ENCODE results near the gene SCTR.
A peak's percentile ranks its signal among the peaks of the same experiment; 100 is the strongest.
"Not testable (repeated sequence)": the region's sequence is repeated elsewhere in the genome, so short reads cannot be mapped to it uniquely, and the experiment has no call there.

SCTR gene

GRCh38 chr2:119426801-119427395 is 97.4 kb downstream of the SCTR start:
- FAIRE-seq = no peak

GRCh38 chr2:119426396-119426675 is 97.9 kb downstream of the SCTR start:
- no peak for FAIRE-seq

DNA sequence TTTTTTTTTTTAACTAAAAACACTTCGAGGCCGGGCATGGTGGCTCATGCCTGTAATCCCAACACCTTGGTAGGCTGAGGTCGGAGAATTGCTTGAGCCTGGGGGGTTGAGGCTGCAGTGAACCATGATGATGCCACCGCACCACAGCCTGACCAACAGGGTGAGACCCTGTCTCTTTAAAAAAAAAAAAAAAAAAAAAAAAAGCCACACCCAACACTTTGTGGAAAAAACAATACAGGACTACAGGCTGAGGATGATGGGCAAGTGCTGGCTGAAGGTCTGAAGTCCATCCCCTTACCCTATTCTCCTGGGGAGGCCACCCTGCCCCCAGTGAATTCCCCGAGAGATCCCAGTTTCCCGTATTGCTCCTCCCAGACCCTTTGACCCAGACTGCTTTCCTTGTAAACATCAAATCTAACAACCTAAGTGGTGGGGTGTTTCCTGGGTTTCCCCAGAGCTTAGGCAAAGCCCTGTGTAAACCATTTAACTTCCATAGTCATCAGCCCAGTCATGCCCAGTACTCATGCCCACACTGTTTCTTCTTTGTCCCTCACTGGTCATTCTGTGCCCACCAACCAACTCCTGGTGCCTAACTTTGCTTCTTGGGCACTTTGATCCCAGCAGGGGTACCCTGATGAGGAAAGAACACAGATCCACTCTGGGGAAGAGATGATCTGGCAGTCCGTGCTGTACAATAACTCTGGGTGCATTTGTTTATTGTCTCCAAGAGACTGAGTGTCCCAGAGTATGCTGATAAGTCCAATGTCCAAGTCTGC is 98.5 kb downstream of the SCTR start:
- FAIRE-seq = no peak

DNA sequence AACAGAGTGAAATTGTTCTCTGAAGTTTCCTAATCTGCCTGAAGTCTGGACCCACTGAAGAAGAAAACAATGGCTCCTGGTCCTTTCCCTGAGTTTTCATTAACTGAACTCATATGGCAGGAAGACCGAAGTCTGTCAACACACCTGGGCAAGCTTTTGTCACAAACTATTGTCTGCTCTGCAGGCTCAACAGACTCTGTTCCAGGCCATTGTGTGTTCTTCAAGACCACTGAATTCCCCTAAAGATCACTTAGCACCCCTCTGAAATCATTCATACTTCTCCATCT is 99.2 kb downstream of the SCTR start:
- no peak for FAIRE-seq

DNA sequence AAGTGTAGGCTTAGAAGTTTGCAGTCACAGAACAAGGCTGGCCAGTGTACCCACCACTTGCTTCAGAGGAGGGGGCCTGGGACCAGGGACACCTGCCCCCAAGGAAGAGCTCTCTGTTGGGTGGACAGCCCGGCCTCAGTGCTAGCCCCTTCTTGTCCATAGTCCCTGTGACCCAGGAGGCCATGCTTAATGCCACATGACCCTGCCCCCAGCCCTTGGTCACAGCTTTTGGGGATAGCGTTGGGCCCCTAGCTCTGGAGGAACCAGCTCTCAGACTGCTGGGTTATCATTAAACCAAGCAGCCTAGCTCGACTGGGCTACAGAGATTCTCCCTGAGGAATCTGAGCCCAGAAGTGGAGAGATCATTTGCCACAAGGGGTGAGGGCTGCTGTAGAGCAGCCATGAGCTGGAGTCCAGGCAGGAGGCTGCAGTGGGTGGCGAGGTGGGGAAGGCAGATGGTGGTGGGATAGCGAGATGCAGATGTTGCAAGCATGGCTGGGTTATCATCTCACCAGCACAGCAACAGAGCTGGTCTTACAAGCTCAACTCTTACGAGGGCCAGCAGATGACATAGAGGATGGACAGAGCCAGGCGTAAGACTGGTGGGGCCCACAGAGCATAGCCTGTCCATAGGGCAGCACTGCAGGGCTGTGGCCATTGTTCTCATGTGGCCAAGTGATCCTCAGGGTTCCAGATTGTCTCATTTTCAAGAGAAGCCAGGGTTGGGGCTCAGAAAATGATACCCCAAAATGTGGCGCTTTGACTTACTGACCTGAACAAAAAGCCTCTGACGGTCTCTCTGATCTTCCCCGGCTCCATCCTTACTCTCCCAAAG is 99.8 kb downstream of the SCTR start:
- no peak for FAIRE-seq

- no peak for FAIRE-seq
Measured at GRCh38 chr2:119423811-119424210, 100.5 kb downstream of the SCTR start.

DNA sequence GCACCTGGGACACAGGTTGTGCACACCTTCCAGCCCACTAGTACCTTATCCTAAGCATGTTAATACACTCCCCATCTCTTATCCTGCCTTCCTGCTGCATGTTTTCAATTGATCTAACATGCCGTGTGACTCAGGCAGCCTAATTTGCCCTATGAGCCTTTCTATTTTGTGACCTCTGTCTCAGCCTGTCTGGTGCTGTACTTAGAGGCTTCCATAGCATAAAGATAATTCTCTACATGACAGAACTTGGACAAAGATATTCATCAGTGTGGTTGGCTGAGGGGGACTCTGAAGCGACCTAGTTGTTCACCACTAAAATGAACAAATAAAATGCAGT is 101.2 kb downstream of the SCTR start:
- FAIRE-seq = no peak

DNA sequence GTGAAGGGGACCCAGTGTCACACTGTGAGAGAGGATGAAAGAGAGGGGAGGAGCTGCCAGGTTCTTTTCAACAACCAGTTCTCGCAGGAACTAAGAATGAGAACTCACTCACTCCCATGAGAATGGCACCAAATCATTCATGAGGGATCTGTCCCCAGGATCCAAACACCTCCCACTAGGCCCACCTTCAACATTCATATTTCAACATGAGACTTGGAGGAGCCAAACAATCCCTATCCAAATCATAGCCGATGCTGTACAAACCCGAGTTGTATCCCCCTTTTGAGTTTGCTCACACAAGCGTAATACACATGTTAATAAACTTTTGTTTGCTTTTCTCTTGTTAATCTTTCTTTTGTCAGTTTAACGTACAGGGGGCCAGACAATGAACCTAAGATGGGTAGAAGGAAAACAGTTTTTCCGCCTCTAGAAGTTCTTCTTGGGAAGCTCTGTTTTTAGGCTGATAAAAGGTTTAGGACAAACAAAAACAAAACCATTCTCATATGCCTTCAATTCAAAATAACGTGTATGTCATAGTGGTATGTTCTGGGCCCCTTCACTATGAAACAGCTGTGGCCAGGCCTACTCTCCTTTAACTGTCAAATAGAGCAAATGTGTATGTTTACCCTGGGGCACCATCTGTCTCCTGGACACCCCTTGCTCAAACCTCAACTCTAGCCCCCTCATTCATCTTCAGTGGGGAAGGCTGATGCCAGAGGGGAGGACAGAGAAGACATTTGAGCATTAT is 101.7 kb downstream of the SCTR start:
- no peak for FAIRE-seq

GRCh38 chr2:119421741-119422140 is 102.5 kb downstream of the SCTR start:
- FAIRE-seq = no peak

- FAIRE-seq = no peak
Measured at GRCh38 chr2:119421304-119421703, 103.0 kb downstream of the SCTR start.

DNA sequence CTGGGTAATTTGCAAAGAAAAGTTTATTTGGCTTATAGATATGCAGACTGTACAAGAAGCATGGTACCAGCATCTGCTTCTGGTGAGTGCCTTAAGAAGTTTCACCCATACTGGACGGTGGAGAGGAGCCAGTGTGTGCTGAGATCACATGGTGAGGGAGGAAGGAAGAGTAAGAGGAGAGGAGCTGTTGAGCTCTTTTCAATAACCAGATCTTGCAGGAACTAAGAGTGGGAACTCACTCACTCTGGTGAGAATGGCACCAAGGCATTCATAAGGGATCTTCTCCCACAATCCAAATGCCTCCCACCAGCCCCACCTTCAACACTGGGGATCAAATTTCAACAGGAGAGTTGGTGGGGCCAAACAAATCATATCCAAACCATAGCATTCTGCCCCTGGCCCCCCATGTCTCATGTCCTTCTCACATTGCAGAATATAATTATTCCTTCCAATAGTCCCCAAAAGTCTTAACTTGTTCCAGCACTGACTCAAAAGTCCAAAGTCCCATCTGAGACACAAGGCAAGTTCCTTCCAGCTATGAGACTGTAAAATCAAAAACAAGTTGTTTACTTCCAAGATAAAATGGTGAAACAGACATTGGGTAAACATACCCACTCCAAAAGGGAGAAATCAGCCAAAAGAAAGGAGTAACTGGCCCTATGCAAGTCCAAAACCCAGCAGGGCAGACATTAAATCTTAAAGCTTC is 104.3 kb downstream of the SCTR start:
- no peak for FAIRE-seq

DNA sequence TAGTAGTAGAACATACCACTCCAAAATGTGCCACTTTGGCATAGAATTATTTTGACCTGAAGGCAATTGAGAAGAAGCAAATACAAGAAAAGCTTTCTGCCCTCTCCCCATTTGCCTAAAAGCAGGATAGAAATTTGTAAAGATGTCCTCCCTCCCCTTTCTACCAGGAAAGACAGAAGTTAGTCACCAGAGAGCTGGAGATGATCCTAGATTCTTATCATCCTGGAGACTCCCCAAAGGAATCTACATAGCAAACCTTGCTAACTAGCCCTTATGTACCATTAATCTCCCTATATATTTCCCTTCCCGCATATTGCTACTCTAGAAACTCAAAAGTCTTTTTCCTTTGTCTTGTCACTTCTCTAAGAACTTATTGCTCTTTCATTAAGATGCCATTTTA is 105.2 kb downstream of the SCTR start:
- no peak for FAIRE-seq

DNA sequence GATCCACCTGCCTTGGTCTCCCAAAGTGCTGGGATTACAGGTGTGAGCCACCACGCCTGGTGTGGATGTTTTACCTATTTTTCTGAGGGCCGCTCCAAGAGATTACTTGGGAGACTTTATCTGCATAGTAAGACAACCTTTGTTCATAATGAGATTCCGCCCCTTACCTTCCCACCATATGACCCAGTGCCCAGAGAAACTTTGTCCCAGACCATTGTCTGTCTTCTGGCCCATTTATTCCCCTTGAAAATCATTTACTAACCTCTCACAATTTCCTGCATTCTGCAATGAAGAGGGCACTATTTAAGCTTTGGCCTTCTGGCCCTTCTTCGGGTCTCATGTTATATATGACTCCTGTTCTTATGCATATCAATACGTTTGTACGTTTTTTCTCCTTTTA is 106.4 kb downstream of the SCTR start:
- FAIRE-seq = no peak

DNA sequence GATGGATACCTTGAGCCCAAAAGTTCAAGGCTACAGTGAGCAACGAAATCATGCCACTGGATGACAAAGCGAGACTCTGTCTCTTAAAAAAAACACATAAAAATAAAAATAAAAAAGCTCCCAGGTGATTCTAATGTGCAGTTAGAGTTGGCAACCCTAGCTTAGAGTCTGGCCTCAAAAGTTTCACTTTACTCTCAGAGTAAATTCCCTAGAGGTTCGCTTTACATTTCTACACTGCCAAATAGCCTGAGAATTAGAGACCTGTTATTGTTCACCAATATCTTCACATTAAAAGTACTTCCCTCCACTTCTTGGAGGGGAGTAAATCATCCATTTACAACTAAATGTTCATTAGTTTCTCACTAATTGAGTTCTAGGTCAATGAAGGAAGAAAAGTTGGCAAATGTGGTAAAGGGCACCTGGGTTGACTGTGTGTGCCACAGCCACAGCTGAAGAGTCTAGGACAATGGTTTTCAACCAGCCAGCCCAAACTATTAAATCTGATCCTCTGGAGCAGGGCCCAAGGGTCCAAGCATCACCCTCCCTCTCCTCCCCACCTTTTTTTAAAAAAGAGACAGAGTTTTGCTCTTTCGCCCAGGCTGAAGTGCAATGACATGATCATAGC is 107.9 kb downstream of the SCTR start:
- no peak for FAIRE-seq

GRCh38 chr2:119415630-119416029 is 108.7 kb downstream of the SCTR start:
- no peak for FAIRE-seq

DNA sequence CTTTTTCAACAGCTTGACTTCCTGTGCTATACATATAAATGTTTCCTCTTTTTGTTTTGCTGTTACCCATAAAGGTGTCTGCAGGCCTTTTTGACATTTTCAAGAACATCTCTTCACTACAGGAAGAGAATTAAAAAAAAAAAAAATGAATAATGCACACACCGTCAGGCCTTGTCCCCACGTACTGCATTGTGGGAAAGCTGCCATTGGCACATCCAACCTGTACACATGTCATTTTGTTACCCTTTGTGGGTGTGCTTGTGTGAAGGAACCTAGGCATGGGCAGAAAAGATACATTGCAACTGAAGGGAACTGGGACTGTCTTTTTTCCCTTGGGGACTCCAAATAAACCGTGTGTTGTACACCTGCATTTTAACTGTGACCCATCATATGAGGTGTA is 109.4 kb downstream of the SCTR start:
- FAIRE-seq = no peak

GRCh38 chr2:119409506-119409905 is 114.8 kb downstream of the SCTR start:
- no peak for FAIRE-seq

- FAIRE-seq = no peak
Measured at GRCh38 chr2:119408221-119408619, 116.1 kb downstream of the SCTR start.

DNA sequence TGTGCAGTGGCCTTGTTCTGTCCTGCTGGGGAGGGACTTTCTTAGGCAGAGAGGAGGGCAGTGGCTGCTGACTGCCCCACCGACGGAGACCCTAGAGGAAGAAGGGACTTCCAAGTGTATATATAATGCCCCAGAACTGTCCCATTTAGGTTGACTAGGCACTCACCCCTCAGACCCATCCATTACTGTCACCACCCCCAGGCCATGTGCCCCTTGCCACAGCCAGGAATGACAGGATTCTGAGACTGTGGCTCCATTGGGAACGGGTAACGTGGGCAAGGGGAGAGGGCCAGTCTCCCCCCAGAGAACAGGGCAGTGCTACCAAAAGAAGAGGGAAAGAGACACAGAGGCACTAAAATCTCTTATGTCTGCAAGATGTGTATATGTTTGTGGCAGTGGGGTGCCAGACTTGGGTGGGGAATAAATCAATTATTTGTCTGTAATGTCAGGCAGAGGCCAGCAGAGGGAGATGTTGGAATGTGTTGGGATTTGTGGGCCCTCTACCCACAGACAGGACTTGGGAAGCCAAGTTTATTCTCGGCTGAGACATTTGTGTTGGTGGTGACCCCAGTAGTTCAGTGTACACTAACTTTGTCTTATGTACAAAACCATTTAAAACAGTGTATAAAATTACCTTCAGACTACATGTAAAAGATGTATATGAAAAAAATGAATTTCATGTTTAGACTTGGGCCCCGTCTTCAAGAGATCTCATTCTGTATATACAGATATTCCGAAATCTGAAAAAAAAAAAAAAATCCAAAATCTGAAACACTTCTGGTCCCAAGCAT is 116.7 kb downstream of the SCTR start:
- FAIRE-seq = peak; percentile 66

GRCh38 chr2:119405151-119405550 is 119.1 kb downstream of the SCTR start:
- no peak for FAIRE-seq

- FAIRE-seq = not testable (repeated sequence)
Measured at GRCh38 chr2:119403618-119404017, 120.7 kb downstream of the SCTR start.

Data from endometrium (tissue), 2 donors.